ENCODE measurements around the gene C10orf53.

Gene C10orf53

DNA sequence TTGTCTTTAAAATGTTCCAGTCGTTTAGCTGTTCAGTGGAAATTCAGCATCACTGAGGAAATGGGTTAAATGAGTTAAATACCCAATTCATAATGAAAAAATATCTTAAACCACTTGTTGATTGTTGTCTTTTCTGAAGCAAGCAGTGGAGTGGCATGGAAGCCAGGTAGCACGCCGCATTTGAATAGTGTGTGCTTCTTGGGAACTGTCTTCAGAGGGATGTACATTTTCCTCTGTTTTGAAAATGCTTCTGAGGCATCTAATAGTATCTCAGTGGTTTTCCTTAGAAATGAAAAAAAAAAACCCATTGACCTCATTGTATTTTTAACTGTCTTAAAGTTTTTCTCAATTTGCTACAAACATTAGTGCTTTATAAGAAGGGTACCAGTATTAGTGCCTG is 28.1 kb downstream of the C10orf53 start:
- Histone ChIP-seq H2AFZ (ENCODE audit: low read length) (no peak overlapping the region), H3K4me1 (ENCODE audit: insufficient read depth, low read length, poor library complexity, severe bottlenecking) (no peaks in the 10 kb centered on the region), H3K27me3 (ENCODE audit: insufficient read depth, low read length, poor library complexity, severe bottlenecking) (no peaks in the 10 kb centered on the region), H3K9me2 (replicated peaks; ENCODE audit: low read depth, low read length) (no peaks in the 10 kb centered on the region), H3F3A (ENCODE audit: low read depth) (no peaks in the 10 kb centered on the region), H3K79me2 (ENCODE audit: insufficient read depth, low read length) (no peaks in the 10 kb centered on the region), H4K20me1 (ENCODE audit: insufficient read depth, low read length, poor library complexity, severe bottlenecking) (no peaks in the 10 kb centered on the region), H3K4me3 (ENCODE audit: low read length, poor library complexity, severe bottlenecking) (no peak overlapping the region), H3K4me2 (ENCODE audit: low read depth, low read length, poor library complexity, severe bottlenecking) (no peak overlapping the region), H3K9ac (ENCODE audit: low read depth, low read length, poor library complexity, severe bottlenecking) (no peak overlapping the region), H3K9me3 (ENCODE audit: insufficient read depth, low read depth, low read length) (no peaks in the 10 kb centered on the region), H3K36me3 (ENCODE audit: insufficient read depth, low read length) (no peaks in the 10 kb centered on the region)
- TF ChIP-seq CTCF (conservative IDR thresholded peaks at IDR 0.05; ENCODE audit: low read length) (no peak), EZH2phosphoT487 (IDR thresholded peaks at IDR 0.05; ENCODE audit: borderline replicate concordance) (no peak)

- Histone ChIP-seq H4K20me1 (ENCODE audit: insufficient read depth, low read length, poor library complexity, severe bottlenecking) (no peaks in the 10 kb centered on the region), H3K79me2 (ENCODE audit: insufficient read depth, low read length) (no peaks in the 10 kb centered on the region), H3K4me3 (ENCODE audit: low read length, poor library complexity, severe bottlenecking) (no peak overlapping the region), H3K4me1 (ENCODE audit: insufficient read depth, low read length, poor library complexity, severe bottlenecking) (no peaks in the 10 kb centered on the region), H3K9me2 (replicated peaks; ENCODE audit: low read depth, low read length) (no peaks in the 10 kb centered on the region), H3K4me2 (ENCODE audit: low read depth, low read length, poor library complexity, severe bottlenecking) (no peak overlapping the region), H3K27me3 (ENCODE audit: insufficient read depth, low read length, poor library complexity, severe bottlenecking) (no peaks in the 10 kb centered on the region), H3F3A (ENCODE audit: low read depth) (no peaks in the 10 kb centered on the region), H3K36me3 (ENCODE audit: insufficient read depth, low read length) (no peaks in the 10 kb centered on the region), H2AFZ (ENCODE audit: low read length) (no peak overlapping the region), H3K9ac (ENCODE audit: low read depth, low read length, poor library complexity, severe bottlenecking) (no peak overlapping the region), H3K9me3 (ENCODE audit: insufficient read depth, low read depth, low read length) (0 out of 2 replicates have a peak, but pooled peaks cover 2% of the 10 kb centered on the region)
- TF ChIP-seq CTCF (conservative IDR thresholded peaks at IDR 0.05; ENCODE audit: low read length): no peak
- TF ChIP-seq EZH2phosphoT487 (IDR thresholded peaks at IDR 0.05; ENCODE audit: borderline replicate concordance): no peak
Measured at GRCh38 chr10:49709934-49710333, 30.5 kb downstream of the C10orf53 start.

GRCh38 chr10:49710966-49711365 is 31.5 kb downstream of the C10orf53 start:
- Histone ChIP-seq H3K4me1 (ENCODE audit: insufficient read depth, low read length, poor library complexity, severe bottlenecking) (no peaks in the 10 kb centered on the region), H3K9me3 (ENCODE audit: insufficient read depth, low read depth, low read length) (0 out of 2 replicates have a peak, but pooled peaks cover 2% of the 10 kb centered on the region), H3K4me3 (ENCODE audit: low read length, poor library complexity, severe bottlenecking) (no peak overlapping the region), H3K27me3 (ENCODE audit: insufficient read depth, low read length, poor library complexity, severe bottlenecking) (no peaks in the 10 kb centered on the region), H3K79me2 (ENCODE audit: insufficient read depth, low read length) (no peaks in the 10 kb centered on the region), H3F3A (ENCODE audit: low read depth) (no peaks in the 10 kb centered on the region), H4K20me1 (ENCODE audit: insufficient read depth, low read length, poor library complexity, severe bottlenecking) (no peaks in the 10 kb centered on the region), H3K9ac (ENCODE audit: low read depth, low read length, poor library complexity, severe bottlenecking) (no peak overlapping the region), H3K4me2 (ENCODE audit: low read depth, low read length, poor library complexity, severe bottlenecking) (no peak overlapping the region), H3K9me2 (replicated peaks; ENCODE audit: low read depth, low read length) (no peaks in the 10 kb centered on the region), H2AFZ (ENCODE audit: low read length) (no peak overlapping the region), H3K36me3 (ENCODE audit: insufficient read depth, low read length) (no peaks in the 10 kb centered on the region)
- no peak for TF ChIP-seq CTCF (conservative IDR thresholded peaks at IDR 0.05; ENCODE audit: low read length)
- no peak for TF ChIP-seq EZH2phosphoT487 (IDR thresholded peaks at IDR 0.05; ENCODE audit: borderline replicate concordance)
